GM20000 (cell line): Measurements from ENCODE around the gene ATP5PB.
A peak's percentile ranks its signal among the peaks of the same experiment; 100 is the strongest.

Source experiments
- DNase-seq: peaks from one replicate; pipeline ENCODE4 v3.0.0; 2012; ENCODE audit warnings: low spot score
- TF ChIP-seq, protein P1 (sequence below): IDR thresholded peaks from 2 replicates; pipeline ENCODE4 v1.5.1; 2012; ENCODE audit warnings: mild to moderate bottlenecking, control low read depth; ENCODE audit errors: extremely low read depth, missing control alignments

The ATP5PB gene

DNA sequence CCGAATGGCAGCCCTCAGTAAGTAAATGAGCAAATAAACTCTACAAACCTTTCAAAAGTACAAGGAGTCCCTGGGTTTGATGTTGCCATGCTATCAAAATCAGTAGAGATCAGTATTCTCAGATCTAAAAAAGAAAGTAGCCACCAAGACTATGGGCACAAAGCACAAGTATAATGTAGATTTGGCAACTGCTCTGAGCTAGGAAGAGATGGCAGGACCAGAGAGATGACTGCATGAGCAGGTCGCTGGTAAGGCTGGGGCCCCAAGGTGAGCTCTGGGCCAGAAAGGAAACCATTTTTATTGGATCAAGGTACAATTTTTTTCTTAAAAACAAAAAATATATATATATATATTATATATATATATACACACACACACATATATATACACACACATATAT is 57.3 kb downstream of the ATP5PB start:
- TF ChIP-seq, protein P1, sequence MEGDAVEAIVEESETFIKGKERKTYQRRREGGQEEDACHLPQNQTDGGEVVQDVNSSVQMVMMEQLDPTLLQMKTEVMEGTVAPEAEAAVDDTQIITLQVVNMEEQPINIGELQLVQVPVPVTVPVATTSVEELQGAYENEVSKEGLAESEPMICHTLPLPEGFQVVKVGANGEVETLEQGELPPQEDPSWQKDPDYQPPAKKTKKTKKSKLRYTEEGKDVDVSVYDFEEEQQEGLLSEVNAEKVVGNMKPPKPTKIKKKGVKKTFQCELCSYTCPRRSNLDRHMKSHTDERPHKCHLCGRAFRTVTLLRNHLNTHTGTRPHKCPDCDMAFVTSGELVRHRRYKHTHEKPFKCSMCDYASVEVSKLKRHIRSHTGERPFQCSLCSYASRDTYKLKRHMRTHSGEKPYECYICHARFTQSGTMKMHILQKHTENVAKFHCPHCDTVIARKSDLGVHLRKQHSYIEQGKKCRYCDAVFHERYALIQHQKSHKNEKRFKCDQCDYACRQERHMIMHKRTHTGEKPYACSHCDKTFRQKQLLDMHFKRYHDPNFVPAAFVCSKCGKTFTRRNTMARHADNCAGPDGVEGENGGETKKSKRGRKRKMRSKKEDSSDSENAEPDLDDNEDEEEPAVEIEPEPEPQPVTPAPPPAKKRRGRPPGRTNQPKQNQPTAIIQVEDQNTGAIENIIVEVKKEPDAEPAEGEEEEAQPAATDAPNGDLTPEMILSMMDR = no peak
- DNase-seq = no peak

DNA sequence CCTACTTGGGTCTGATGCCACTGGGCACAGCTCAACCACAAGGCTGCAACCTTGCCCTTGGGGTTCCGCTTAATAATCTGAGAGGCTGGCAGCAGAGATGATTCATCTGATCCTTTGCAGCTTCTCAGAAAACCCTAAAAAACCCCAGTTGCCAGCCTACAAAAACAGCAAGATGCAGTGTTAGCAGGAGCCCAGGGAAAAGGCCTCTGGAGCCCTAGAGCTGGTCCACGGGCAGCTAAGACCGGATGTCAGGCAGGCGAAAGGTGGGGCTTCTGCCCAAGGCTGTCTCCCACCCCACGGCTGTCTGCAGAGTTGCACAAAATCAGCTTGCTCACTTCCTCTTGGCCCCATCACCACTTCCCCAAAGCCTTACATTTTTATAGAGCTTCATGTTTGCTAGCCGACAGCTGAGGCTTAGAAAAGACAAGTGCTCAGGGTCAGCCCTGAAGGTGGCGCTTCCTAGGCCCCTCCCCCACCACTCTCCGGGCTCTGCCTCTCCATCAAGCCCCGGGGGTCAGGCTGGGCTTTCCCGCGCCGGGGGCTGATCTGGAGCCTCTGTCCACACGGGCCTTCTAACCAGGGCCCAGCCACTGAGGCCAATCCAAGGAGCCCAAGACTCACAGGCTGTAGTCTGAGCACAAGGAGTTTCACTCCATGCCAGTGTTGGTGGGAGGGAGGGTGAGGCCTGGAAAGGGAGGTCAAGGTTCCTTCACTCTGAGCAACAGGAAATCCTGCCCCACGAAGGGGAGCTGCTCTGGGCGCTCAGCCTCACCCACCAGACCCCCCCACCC is 58.3 kb downstream of the ATP5PB start:
- TF ChIP-seq, protein P1 = no peak
- peak; percentile 68 for DNase-seq

DNA sequence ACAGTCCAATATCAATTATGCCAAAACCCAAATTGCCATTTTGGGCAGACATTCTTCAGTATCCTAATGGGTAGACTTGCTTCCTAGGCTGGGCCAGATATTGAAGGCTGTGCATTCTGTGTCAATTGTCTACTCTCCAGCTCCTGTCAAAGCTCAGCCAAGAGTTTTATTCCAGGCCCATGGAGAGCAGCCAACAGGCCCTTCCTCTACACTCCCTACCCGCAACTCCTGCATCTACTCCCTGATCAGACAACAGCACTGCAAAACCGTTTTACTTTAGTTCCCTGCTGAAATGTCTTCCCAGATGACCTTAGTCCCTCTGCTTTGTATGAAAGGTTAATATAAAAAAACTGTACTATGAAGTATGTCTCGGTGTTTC is 60.7 kb downstream of the ATP5PB start:
- TF ChIP-seq, protein P1 = no peak
- DNase-seq = no peak

DNA sequence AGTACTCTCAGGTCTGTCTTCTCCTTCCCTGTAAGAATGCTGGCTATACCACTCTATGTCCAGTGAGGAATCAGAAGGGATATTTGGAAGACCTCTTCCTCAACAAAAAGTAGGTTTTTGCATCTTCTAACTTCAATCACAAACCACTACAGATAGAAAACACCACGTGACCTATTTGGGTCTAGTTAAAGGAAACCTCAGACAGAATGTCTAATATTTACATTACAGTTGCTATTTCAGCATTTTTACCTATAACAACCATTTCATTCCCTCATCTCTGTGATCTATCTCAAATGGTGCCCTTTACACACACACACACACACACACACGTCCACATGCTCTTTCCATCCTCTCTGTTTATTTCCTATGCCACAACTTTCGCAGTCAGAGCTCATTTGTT is 62.1 kb downstream of the ATP5PB start:
- TF ChIP-seq, protein P1 = no peak
- no peak for DNase-seq
